ENCODE results near the gene RHOV.
"Not testable (repeated sequence)": the region's sequence is repeated elsewhere in the genome, so short reads cannot be mapped to it uniquely, and the experiment has no call there.

The RHOV gene

GRCh38 chr15:40872791-40873693 lies 992 bp downstream of the RHOV start:
- no peak for DNase-seq (ENCODE audit: low spot score)

GRCh38 chr15:40871749-40872617 lies 2.1 kb downstream of the RHOV start:
- DNase-seq (ENCODE audit: low spot score): no peak

- DNase-seq (ENCODE audit: low spot score): no peak
Measured at GRCh38 chr15:40870716-40871115, 3.3 kb downstream of the RHOV start.

- DNase-seq (ENCODE audit: low spot score): no peak
Measured at GRCh38 chr15:40869686-40870085, 4.3 kb downstream of the RHOV start.

GRCh38 chr15:40867199-40867598 lies 6.8 kb downstream of the RHOV start:
- DNase-seq (ENCODE audit: low spot score): no peak

- DNase-seq (ENCODE audit: low spot score): no peak
Measured at GRCh38 chr15:40863660-40864270, 10.3 kb downstream of the RHOV start.

GRCh38 chr15:40861147-40861546 lies 12.9 kb downstream of the RHOV start:
- not testable (repeated sequence) for DNase-seq (ENCODE audit: low spot score)

GRCh38 chr15:40859206-40859851 lies 14.7 kb downstream of the RHOV start:
- DNase-seq (ENCODE audit: low spot score): peak; percentile 69

GRCh38 chr15:40858706-40859105 lies 15.3 kb downstream of the RHOV start:
- DNase-seq (ENCODE audit: low spot score): no peak

- DNase-seq (ENCODE audit: low spot score): peak; percentile 75
Measured at GRCh38 chr15:40857601-40858341, 16.3 kb downstream of the RHOV start.

GRCh38 chr15:40856746-40857145 lies 17.3 kb downstream of the RHOV start:
- DNase-seq (ENCODE audit: low spot score): no peak

- no peak for DNase-seq (ENCODE audit: low spot score)
Measured at GRCh38 chr15:40855706-40856234, 18.3 kb downstream of the RHOV start.

GRCh38 chr15:40854161-40854560 lies 19.9 kb downstream of the RHOV start:
- no peak for DNase-seq (ENCODE audit: low spot score)

GRCh38 chr15:40853241-40853890 lies 20.7 kb downstream of the RHOV start:
- DNase-seq (ENCODE audit: low spot score): no peak

GRCh38 chr15:40852529-40852928 lies 21.5 kb downstream of the RHOV start:
- no peak for DNase-seq (ENCODE audit: low spot score)

GRCh38 chr15:40850576-40851112 lies 23.4 kb downstream of the RHOV start:
- no peak for DNase-seq (ENCODE audit: low spot score)

GRCh38 chr15:40847223-40847961 lies 26.6 kb downstream of the RHOV start:
- DNase-seq (ENCODE audit: low spot score): peak; percentile 41

- no peak for DNase-seq (ENCODE audit: low spot score)
Measured at GRCh38 chr15:40846841-40847222, 27.2 kb downstream of the RHOV start.

GRCh38 chr15:40845511-40846284 lies 28.3 kb downstream of the RHOV start:
- DNase-seq (ENCODE audit: low spot score): no peak
